Measurements from ENCODE around the gene TOX3.

Gene TOX3

GRCh38 chr16:52515068-52515671 lies 31.8 kb downstream of the TOX3 start:
- no peak overlapping the region for H3K4me3 ChIP-seq (ENCODE audit: control insufficient read depth, low read depth, low read length)
- no peak for TF ChIP-seq CTCF (IDR thresholded peaks at IDR 0.05; ENCODE audit: control insufficient read depth, insufficient read depth, low read depth, low read length, missing control alignments)
- no peak for DNase-seq (ENCODE audit: low read depth)

- H3K4me3 ChIP-seq (ENCODE audit: control insufficient read depth, low read depth, low read length): no peak overlapping the region
- DNase-seq (ENCODE audit: low read depth): no peak
- TF ChIP-seq CTCF (IDR thresholded peaks at IDR 0.05; ENCODE audit: control insufficient read depth, insufficient read depth, low read depth, low read length, missing control alignments): no peak
These were observed 34.5 kb downstream of the TOX3 start for GRCh38 chr16:52512297-52512987.

GRCh38 chr16:52501746-52502145 lies 45.2 kb downstream of the TOX3 start:
- no peak for DNase-seq (ENCODE audit: low read depth)
- no peak for TF ChIP-seq CTCF (IDR thresholded peaks at IDR 0.05; ENCODE audit: control insufficient read depth, insufficient read depth, low read depth, low read length, missing control alignments)
- no peak overlapping the region for H3K4me3 ChIP-seq (ENCODE audit: control insufficient read depth, low read depth, low read length)

GRCh38 chr16:52500963-52501362 lies 46.0 kb downstream of the TOX3 start:
- H3K4me3 ChIP-seq (ENCODE audit: control insufficient read depth, low read depth, low read length): no peak overlapping the region
- DNase-seq (ENCODE audit: low read depth): no peak
- TF ChIP-seq CTCF (IDR thresholded peaks at IDR 0.05; ENCODE audit: control insufficient read depth, insufficient read depth, low read depth, low read length, missing control alignments): no peak

- TF ChIP-seq CTCF (IDR thresholded peaks at IDR 0.05; ENCODE audit: control insufficient read depth, insufficient read depth, low read depth, low read length, missing control alignments): no peak
- DNase-seq (ENCODE audit: low read depth): no peak
- no peak overlapping the region for H3K4me3 ChIP-seq (ENCODE audit: control insufficient read depth, low read depth, low read length)
These were observed 47.9 kb downstream of the TOX3 start for GRCh38 chr16:52499060-52499440.

GRCh38 chr16:52498328-52499059 lies 48.4 kb downstream of the TOX3 start:
- DNase-seq (ENCODE audit: low read depth): no peak
- H3K4me3 ChIP-seq (ENCODE audit: control insufficient read depth, low read depth, low read length): no peak overlapping the region
- TF ChIP-seq CTCF (IDR thresholded peaks at IDR 0.05; ENCODE audit: control insufficient read depth, insufficient read depth, low read depth, low read length, missing control alignments): no peak

All from AG09309 (cell line).